Activated CD4-positive, alpha-beta T cell treated with anti-CD3 and anti-CD28 coated beads, Interleukin-2, amount 50 U/mL, for 48 hours (primary cell): Measurements from ENCODE around the gene NOP9.

Experiments used
- DNase-seq, 2 experiments: peaks; one replicate each; pipeline ENCODE4 v3.0.0-alpha.2; 2020

Gene NOP9

GRCh38 chr14:24263848-24264247 lies 35.8 kb upstream of the NOP9 start:
- no peak for DNase-seq

- no peak for DNase-seq
These were observed 35.4 kb upstream of the NOP9 start for GRCh38 chr14:24264298-24264697.

GRCh38 chr14:24266344-24267244 lies 33.1 kb upstream of the NOP9 start:
- no peak for DNase-seq

- DNase-seq = no peak
These were observed 32.1 kb upstream of the NOP9 start for GRCh38 chr14:24267516-24267915.

GRCh38 chr14:24268225-24268624 lies 31.4 kb upstream of the NOP9 start:
- no peak for DNase-seq

- DNase-seq = no peak
These were observed 30.3 kb upstream of the NOP9 start for GRCh38 chr14:24269368-24269767.

- DNase-seq = no peak
These were observed 29.6 kb upstream of the NOP9 start for GRCh38 chr14:24269910-24270536.

GRCh38 chr14:24270537-24271133 lies 29.0 kb upstream of the NOP9 start:
- DNase-seq = no peak

GRCh38 chr14:24271134-24271833 lies 28.4 kb upstream of the NOP9 start, which contains the start of gene RABGGTA:
Gene RABGGTA (minus strand): TSS chr14:24271597. CDS start chr14:24271115, 482 bp downstream.
- DNase-seq = peak; percentile 85 to 88

- DNase-seq = no peak
These were observed 27.8 kb upstream of the NOP9 start for GRCh38 chr14:24271834-24272263.

- DNase-seq = no peak
These were observed 27.2 kb upstream of the NOP9 start for GRCh38 chr14:24272467-24272866.

- DNase-seq = no peak
These were observed 26.1 kb upstream of the NOP9 start for GRCh38 chr14:24273422-24273998.

GRCh38 chr14:24274101-24274543 lies 25.5 kb upstream of the NOP9 start:
- DNase-seq = peak; percentile 47 to 53

- no peak for DNase-seq
These were observed 22.6 kb upstream of the NOP9 start for GRCh38 chr14:24277071-24277470.

GRCh38 chr14:24277606-24278321 lies 21.9 kb upstream of the NOP9 start:
- peak; percentile 20 to 48 for DNase-seq

- DNase-seq = no peak
These were observed 21.2 kb upstream of the NOP9 start for GRCh38 chr14:24278424-24278823.

GRCh38 chr14:24279301-24280186 lies 20.1 kb upstream of the NOP9 start:
- peak; percentile 61 to 73 for DNase-seq

GRCh38 chr14:24280797-24281460 lies 18.7 kb upstream of the NOP9 start:
- no peak for DNase-seq

GRCh38 chr14:24281636-24282035 lies 18.0 kb upstream of the NOP9 start:
- DNase-seq = no peak

- no peak for DNase-seq
These were observed 16.9 kb upstream of the NOP9 start for GRCh38 chr14:24282736-24283135.
